Cardiac fibroblast (primary cell): ENCODE data around the gene HSPB6.

ENCODE experiments used
- DNase-seq, 2 donors: peaks; one replicate each; pipeline versions ENCODE4 v3.0.0 to v3.0.0-alpha.2; 2010; ENCODE audit warnings: low read depth in 2 of 2
- H3K4me3 ChIP-seq, 2 donors: replicated peaks in 1 of 2; 1 replicate in 1 of 2; 2 replicates in 1 of 2; pipeline ENCODE4 v1.5.1; 2011; ENCODE audit warnings: low read depth in 2 of 2, low read length in 2 of 2, mild to moderate bottlenecking in 2 of 2, moderate library complexity in 1 of 2
- TF ChIP-seq, protein P1 (sequence below): IDR thresholded peaks from one replicate; pipeline ENCODE4 v1.5.1; 2011; ENCODE audit warnings: low read depth, mild to moderate bottlenecking, low read length, inconsistent platforms

HSPB6 gene

DNA sequence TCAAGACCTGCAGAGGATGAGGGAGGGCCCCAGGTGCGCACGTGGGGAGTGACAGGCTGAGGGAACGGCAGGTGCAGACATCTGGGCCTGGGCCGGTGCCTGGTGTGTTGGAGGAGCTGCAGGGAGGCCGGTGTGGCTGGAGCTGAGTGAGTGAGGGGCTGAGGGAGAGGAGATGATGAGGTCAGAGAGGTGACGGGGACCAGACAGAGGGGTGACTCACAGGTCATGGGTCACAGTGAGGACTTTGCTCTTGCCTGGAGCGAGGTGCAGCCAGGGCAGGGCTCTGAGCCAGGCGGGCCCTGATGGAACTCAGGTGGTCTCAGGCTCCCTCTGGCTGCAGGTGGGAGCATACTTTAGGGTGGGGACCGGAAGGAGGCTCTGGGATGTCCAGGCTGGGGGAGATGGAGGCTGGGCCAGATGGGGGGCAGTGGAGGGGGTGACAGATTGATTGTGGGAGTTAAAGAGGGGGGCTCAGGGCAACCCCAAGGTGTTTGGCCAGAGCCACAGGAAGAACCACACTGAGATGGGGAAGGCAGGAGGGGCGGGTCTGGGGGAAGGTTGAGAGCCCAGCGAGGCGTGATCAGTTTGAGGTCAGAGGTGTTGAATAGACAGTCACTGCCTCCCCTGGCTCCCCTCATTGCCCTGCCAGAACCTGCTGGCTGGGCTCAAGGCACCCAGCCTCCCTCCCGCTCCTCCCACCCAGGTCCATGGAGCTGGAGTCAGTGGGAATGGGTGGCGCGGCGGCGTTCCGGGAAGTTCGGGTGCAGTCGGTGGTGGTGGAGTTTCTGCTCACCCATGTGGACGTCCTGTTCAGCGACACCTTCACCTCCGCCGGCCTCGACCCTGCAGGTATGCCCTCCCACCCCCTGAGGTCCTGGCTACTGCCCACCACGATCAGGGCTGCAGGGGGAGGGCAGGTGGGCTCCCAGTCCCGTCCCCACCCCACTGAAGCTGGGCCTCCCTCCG, 26.9 kb upstream of the HSPB6 start:
- TF ChIP-seq, protein P1, sequence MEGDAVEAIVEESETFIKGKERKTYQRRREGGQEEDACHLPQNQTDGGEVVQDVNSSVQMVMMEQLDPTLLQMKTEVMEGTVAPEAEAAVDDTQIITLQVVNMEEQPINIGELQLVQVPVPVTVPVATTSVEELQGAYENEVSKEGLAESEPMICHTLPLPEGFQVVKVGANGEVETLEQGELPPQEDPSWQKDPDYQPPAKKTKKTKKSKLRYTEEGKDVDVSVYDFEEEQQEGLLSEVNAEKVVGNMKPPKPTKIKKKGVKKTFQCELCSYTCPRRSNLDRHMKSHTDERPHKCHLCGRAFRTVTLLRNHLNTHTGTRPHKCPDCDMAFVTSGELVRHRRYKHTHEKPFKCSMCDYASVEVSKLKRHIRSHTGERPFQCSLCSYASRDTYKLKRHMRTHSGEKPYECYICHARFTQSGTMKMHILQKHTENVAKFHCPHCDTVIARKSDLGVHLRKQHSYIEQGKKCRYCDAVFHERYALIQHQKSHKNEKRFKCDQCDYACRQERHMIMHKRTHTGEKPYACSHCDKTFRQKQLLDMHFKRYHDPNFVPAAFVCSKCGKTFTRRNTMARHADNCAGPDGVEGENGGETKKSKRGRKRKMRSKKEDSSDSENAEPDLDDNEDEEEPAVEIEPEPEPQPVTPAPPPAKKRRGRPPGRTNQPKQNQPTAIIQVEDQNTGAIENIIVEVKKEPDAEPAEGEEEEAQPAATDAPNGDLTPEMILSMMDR = no peak
- H3K4me3 ChIP-seq = no peak overlapping the region
- DNase-seq = no peak

- no peak for DNase-seq
- H3K4me3 ChIP-seq = no peak overlapping the region
- TF ChIP-seq, protein P1 = no peak
Measured at GRCh38 chr19:35782589-35782988, 25.8 kb upstream of the HSPB6 start.

DNA sequence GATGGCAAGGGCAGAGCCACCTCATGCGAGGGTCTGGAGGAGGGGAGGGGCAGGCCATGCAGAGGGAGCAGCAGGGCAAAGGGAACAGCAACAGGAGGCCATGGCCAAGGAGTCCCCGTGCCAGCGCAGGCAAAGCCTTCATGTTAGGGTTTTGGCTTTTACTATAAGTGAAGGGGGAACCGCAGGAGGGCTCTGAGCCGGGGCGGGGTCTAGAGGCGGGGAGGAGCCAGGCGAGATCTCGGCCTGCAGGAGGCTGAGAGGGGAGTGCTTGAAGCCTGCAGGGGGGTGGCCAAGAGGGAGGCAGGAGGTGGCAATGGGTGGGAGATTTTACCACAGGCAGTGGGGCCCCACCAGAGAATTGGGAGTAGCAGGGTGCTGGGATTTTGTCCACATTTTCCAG, 24.8 kb upstream of the HSPB6 start:
- DNase-seq = no peak
- no peak overlapping the region for H3K4me3 ChIP-seq
- TF ChIP-seq, protein P1 = no peak

DNA sequence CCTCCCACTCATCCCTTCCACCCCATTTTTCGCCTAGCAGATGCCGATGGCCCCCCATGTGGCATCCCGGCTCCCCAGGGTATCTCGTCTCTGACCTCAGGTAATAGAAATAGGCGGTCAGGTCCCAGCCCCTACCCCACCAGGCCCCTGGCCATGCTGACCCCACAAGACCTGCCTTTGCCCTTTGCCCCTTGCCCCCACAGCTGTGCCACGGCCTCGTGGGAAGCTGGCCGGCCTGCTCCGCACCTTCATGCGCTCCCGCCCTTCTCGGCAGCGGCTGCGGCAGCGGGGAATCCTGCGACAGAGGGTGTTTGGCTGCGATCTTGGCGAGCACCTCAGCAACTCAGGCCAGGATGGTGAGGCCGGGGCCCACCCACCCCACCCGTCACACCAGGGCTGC, 23.9 kb upstream of the HSPB6 start:
- TF ChIP-seq, protein P1 = no peak

GRCh38 chr19:35780058-35780457, 23.2 kb upstream of the HSPB6 start:
- no peak overlapping the region for H3K4me3 ChIP-seq
- no peak for DNase-seq
- TF ChIP-seq, protein P1 = no peak

More for the DNA sequence above, 23.9 kb upstream of the HSPB6 start:
- no peak for DNase-seq
- no peak overlapping the region for H3K4me3 ChIP-seq

DNA sequence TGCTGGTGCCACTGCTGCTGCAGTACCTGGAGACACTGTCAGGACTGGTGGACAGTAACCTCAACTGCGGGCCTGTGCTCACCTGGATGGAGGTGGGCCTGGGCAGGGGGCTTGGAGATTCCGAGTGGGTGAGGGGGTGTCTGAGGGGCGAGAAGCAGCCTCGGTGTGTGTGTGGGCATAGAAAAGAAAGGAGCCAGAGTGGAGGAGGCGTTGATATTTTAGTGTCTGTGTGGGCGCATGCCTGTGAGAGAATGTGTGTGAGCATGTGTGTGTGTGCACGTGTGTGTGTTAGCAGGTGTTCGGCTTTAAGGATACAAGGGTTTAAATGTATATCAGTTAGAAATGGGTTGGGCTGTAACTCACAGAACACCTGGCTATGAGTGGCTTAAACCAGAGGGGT, 22.2 kb upstream of the HSPB6 start:
- TF ChIP-seq, protein P1 = no peak
- no peak for DNase-seq

More for the DNA sequence above, 22.2 kb upstream of the HSPB6 start:
- no peak overlapping the region for H3K4me3 ChIP-seq
